Heart left ventricle (tissue), 16 donors: ENCODE measurements around the gene NCOA6. TPM values are rescaled to one million over a fixed set of nuclear protein-coding genes. Genes with fewer than 3 reads are reported as not detected.

Source experiments
- ATAC-seq, 4 donors: fragments of 200-7000 bp; cut with Tn5 transposase; one replicate each; pipeline ENCODE4 v1.9.1; 2020 to 2022; ENCODE audit warnings: moderate library complexity in 4 of 4, mild to moderate bottlenecking in 3 of 4, moderate number of reproducible peaks in 1 of 4
- DNase-seq, 5 donors: peaks; one replicate each; pipeline ENCODE4 v3.0.0-alpha.2; 2020
- H3K27ac ChIP-seq, 12 donors: fragments of 200-600 bp; sonication (generic) in 4 of 12; one replicate each; pipeline versions ENCODE4 v1.5.0 to v1.8.0; 2016 to 2022; ENCODE audit warnings: mild to moderate bottlenecking in 2 of 12
- H3K27me3 ChIP-seq, 9 donors: fragments of 200-600 bp; sonication (generic) in 2 of 9; one replicate each; pipeline versions ENCODE4 v1.5.1 to v1.8.0; 2016 to 2022; ENCODE audit warnings: mild to moderate bottlenecking in 3 of 9
- H3K36me3 ChIP-seq, 9 donors: fragments of 200-600 bp; sonication (generic) in 2 of 9; one replicate each; pipeline versions ENCODE4 v1.5.0 to v1.8.0; 2018 to 2022; ENCODE audit warnings: mild to moderate bottlenecking in 2 of 9
- H3K4me1 ChIP-seq, 12 donors: fragments of 200-600 bp; sonication (generic) in 4 of 12; one replicate each; pipeline versions ENCODE4 v1.5.0 to v1.8.0; 2016 to 2022; ENCODE audit warnings: mild to moderate bottlenecking in 3 of 12
- H3K4me3 ChIP-seq, 12 donors: fragments of 200-600 bp; sonication (generic) in 4 of 12; one replicate each; pipeline versions ENCODE4 v1.5.0 to v1.8.0; 2017 to 2022; ENCODE audit warnings: mild to moderate bottlenecking in 9 of 12, moderate library complexity in 4 of 12
- H3K9me3 ChIP-seq, 12 donors: fragments of 200-600 bp; sonication (generic) in 4 of 12; one replicate each; pipeline versions ENCODE4 v1.5.0 to v1.8.0; 2016 to 2022; ENCODE audit warnings: mild to moderate bottlenecking in 1 of 12
- POLR2A ChIP-seq, 2 donors: fragments of 450-650 bp; IDR thresholded peaks; one replicate each; pipeline ENCODE4 v1.6.1; 2017; ENCODE audit warnings: antibody characterized with exemption in 2 of 2, mild to moderate bottlenecking in 2 of 2, moderate library complexity in 2 of 2
- WGBS, 4 donors: extraction: QIAGEN DNeasy Blood & Tissue Kit in 2 of 4; methylation state at CpG; one replicate each; pipeline versions ENCODE4 v1.1.5 to v1.1.7; 2013 to 2018; 5-methylcytosine and 5-hydroxymethylcytosine counted together
- intact Hi-C, 10 donors: fragments of 100-400 bp; cut with DNase I; formaldehyde crosslinking; loops; one replicate each; pipeline versions ENCODE4 v1.11.1 to v1.14.2; 2022
- polyA plus RNA-seq, 2 donors: library from polyadenylated mRNA; stranded (reverse); fragments of 200-250 nt; gene quantifications; one replicate each; pipeline ENCODE4 v1.2.3, GENCODE V29; 2013
- total RNA-seq, 9 donors: library from RNA; depleted of rRNA in 2 of 9; stranded (reverse); fragments of >200 nt in 2 of 9; fragmentation: NEBNext Ultra II Directional in 3 of 9; extraction: Animal tissue kit (Norgen Biotek cat#: 25700) in 3 of 9; gene quantifications; one replicate each; pipeline versions ENCODE4 v1.1.0 to v1.2.4, GENCODE V29; 2016 to 2023
- TF ChIP-seq, protein P1 (sequence below), 12 donors: fragments of 200-600 bp; sonication (generic) in 4 of 12; IDR thresholded peaks; one replicate each; pipeline versions ENCODE4 v1.5.0 to v1.8.0; 2018 to 2022; ENCODE audit warnings: antibody characterized with exemption in 12 of 12, mild to moderate bottlenecking in 5 of 12
- donor health status: ischemic (EF 13 %, LVEDD 7.1; RV severe dilation, severe dysfunction).
- donor health status: healthy with polysubstance abuse.
- donor health status: DM: no; HTN: yes; CAD: no.
- donor health status: DM: no; HTN: no; CAD: no.
- donor health status: ischemic (EF 25% LVEDD 6.9; RV normal size, moderate dysfunction).
- donor health status: ischemic (EF 25% LVEDD 5.7; RV mildly dilated, moderate dysfunction).
- donor health status: healthy.
- donor health status: DM: yes; HTN: yes; CAD: no.
- donor health status: ischemic (EF 35%, LVEDD 5.7; RV mildly dilated, moderate dysfunction).
- donor health status: nonischemic (EF 11% LVEDD 7.7; RV severe dilation, severe dysfunction).
- donor health status: DM: yes; HTN: yes; CAD: no.
- donor health status: PGD.
- donor health status: ischemic (EF 29% LVEDD 5.4; RV normal size, mild dysfunction).
- donor health status: nonischemic (EF 23%, LVEDD 6.1; RV moderate dilation, normal function).

Gene NCOA6
- total and polyA plus RNA-seq, 11 donors: 13.0 to 34.0 (median 19.9) TPM

GRCh38 chr20:34704177-34705007 is 121.1 kb downstream of the NCOA6 start, which contains the start of gene TP53INP2:
Gene TP53INP2, plus strand, starts transcription at chr20:34704344. Its CDS starts 4,396 bp downstream, at chr20:34708740.
- Histone ChIP-seq H3K27me3 (peaks cover 0 to 5% (median 0%) of the 10 kb centered on the region in 9 donors), H3K36me3 (no peaks in the 10 kb centered on the region), H3K9me3 (no peaks in the 10 kb centered on the region), H3K4me1 (peaks cover 0 to 53% (median 36%) of the 10 kb centered on the region in 12 donors), H3K4me3 (peak within 1 kb of the TSS; percentile 65 to 94 (median 82)), H3K27ac (peak within 1 kb of the TSS; percentile 92 to 100 (median 99))
- TF ChIP-seq POLR2A (IDR thresholded peaks at IDR 0.05): peak; percentile 69 to 94
- TF ChIP-seq, protein P1, sequence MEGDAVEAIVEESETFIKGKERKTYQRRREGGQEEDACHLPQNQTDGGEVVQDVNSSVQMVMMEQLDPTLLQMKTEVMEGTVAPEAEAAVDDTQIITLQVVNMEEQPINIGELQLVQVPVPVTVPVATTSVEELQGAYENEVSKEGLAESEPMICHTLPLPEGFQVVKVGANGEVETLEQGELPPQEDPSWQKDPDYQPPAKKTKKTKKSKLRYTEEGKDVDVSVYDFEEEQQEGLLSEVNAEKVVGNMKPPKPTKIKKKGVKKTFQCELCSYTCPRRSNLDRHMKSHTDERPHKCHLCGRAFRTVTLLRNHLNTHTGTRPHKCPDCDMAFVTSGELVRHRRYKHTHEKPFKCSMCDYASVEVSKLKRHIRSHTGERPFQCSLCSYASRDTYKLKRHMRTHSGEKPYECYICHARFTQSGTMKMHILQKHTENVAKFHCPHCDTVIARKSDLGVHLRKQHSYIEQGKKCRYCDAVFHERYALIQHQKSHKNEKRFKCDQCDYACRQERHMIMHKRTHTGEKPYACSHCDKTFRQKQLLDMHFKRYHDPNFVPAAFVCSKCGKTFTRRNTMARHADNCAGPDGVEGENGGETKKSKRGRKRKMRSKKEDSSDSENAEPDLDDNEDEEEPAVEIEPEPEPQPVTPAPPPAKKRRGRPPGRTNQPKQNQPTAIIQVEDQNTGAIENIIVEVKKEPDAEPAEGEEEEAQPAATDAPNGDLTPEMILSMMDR (IDR thresholded peaks at IDR 0.05): peak in 1 of 12 donors; percentile 18
- intact Hi-C loops: loop anchor here (1.0 to 10.0 kb wide), 14 partner anchors 27 to 402 kb away; partner anchors contain the start of genes PIGU (in 3 of the 10), AHCY (in 2 of the 10) and MAP1LC3A (in 1 of the 10)
- DNase-seq: peak; percentile 95 to 98 (median 96)
- WGBS, 4 donors: 0 to 1% (median 1%) methylated on average over 20 to 82 of the region's 82 CpGs
- peak; percentile 79 to 87 (median 83) for ATAC-seq

DNA sequence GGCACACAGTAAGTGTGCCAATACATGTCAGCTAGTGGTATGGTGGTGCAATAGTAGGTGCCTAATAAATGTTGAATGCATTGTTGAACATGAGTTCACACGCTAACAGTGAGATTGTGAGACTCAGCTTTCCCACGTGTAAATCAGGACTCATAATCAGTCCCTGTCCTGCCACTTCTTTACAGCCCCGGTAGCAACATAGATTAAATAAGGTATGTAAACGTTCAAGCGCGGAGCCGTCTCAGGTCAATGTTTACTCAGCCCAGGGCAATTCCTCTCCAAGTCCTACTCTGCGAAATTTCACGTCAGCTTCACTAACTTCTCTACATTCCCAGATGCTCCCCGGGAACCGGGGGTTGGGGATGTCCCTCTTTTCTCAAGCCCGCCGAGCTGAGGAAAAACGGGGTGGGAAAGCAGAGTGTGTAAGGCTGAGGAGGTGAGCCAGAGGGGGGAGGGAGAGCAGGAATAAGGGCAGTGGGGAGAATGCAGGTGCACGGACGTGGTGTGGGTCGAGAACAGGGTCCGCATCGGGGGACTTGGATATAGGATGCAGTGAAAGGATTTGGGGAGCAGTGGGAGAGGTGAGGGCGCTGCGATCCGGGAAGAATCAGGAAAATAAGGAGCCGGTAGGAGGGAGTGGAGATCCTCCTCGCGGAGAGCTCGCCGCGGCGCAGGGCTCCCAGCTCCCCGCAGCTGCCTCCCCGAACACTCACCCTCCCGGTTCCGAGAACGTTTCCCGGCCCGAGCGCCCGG is 121.9 kb downstream of the NCOA6 start:
- 1 to 2% (median 1%) methylated on average over 29 to 38 of the region's 38 CpGs for WGBS, 4 donors
- DNase-seq (peak in 4 of 5 donors; percentile 22 to 39 (median 34)), ATAC-seq (peak in 3 of 4 donors; percentile 0 to 41 (median 2))
- intact Hi-C loops: loop anchor here in 9 of 10 donors (1.0 to 10.0 kb wide), 11 partner anchors 26 to 399 kb away; partner anchors contain the start of genes PIGU (in 3 of the 9), AHCY (in 1 of the 9) and MAP1LC3A (in 1 of the 9)
- Histone ChIP-seq H3K4me1 (peaks cover 0 to 46% (median 31%) of the 10 kb centered on the region in 12 donors), H3K27ac (peak overlapping the region; percentile 92 to 100 (median 99)), H3K36me3 (no peaks in the 10 kb centered on the region), H3K4me3 (peak overlapping the region; percentile 65 to 94 (median 82)), H3K27me3 (peaks cover 0 to 5% (median 0%) of the 10 kb centered on the region in 9 donors), H3K9me3 (no peaks in the 10 kb centered on the region)
- peak in 1 of 2 donors; percentile 23 for TF ChIP-seq POLR2A (IDR thresholded peaks at IDR 0.05)
- TF ChIP-seq, protein P1 (IDR thresholded peaks at IDR 0.05): no peak

DNA sequence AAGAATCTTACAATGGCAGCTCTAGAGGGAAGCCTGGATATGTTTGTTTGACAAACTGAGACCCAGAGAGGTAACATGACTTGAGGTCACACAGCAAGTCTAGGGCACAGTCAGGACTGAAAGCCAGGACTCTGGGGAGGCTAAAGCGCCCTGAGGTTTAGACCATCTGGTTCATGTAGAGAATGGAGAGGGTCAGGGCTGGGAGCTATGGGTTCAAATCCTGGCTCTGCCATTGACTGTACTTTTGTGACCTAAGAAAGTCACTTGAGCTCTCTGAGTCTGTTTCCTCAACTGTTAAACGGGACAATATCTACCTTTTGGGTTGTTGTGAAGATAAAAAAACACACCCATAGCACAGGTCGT is 122.4 kb downstream of the NCOA6 start:
- DNase-seq: no peak
- H3K4me1 ChIP-seq: peaks cover 0 to 41% (median 27%) of the 10 kb centered on the region in 12 donors
- intact Hi-C loops: loop anchor here in 6 of 10 donors (10.0 kb wide), 6 partner anchors 118 to 398 kb away; partner anchors contain the start of genes AHCY (in 1 of the 6) and MAP1LC3A (in 1 of the 6)
- peak overlapping the region in 5 of 12 donors; percentile 77 to 91 (median 87) for H3K4me3 ChIP-seq
- 40 to 55% (median 47%) methylated on average over 3 of the region's 3 CpGs for WGBS, 4 donors
- ATAC-seq: no peak
- no peaks in the 10 kb centered on the region for H3K9me3 ChIP-seq
- peaks cover 0 to 5% (median 0%) of the 10 kb centered on the region in 9 donors for H3K27me3 ChIP-seq
- no peaks in the 10 kb centered on the region for H3K36me3 ChIP-seq
- peak overlapping the region in 3 of 12 donors; percentile 92 to 100 (median 100) for H3K27ac ChIP-seq
- no peak for TF ChIP-seq POLR2A (IDR thresholded peaks at IDR 0.05)
- TF ChIP-seq, protein P1 (IDR thresholded peaks at IDR 0.05): no peak
